ENCODE results near the gene EBLN2. TPM values are rescaled to one million over a fixed set of nuclear protein-coding genes. Genes with fewer than 3 reads are reported as not detected.

Gene EBLN2
- total RNA-seq = 0.75 and 1.6 TPM in 2 replicates

GRCh38 chr3:73061416-73061815, at the start of gene EBLN2:
Gene EBLN2, plus strand, starts transcription at chr3:73061659. Its CDS starts 423 bp downstream, at chr3:73062082.

Other genes starting within 250 kb of the EBLN2 start
- gene SHQ1, start 213.2 kb upstream of the EBLN2 start, total RNA-seq = 15.1 and 25.0 TPM in 2 replicates
- gene GXYLT2, start 173.6 kb upstream of the EBLN2 start, total RNA-seq = 56.9 and 93.2 TPM in 2 replicates
- 32.3 and 32.7 TPM in 2 replicates for gene PPP4R2, start 64.8 kb upstream of the EBLN2 start, total RNA-seq

Data from cardiac ventricle fibroblast (primary cell).